DMS 273 treated with DMSO at 0.1 percent for 48 hours (cell line): ENCODE measurements around the gene USF2.

Experiments used
- DNase-seq: peaks from one replicate; lab custom pipeline; 2025; lab: John Stamatoyannopoulos, UW

USF2 gene

GRCh38 chr19:35318679-35319448, 50.1 kb downstream of the USF2 start:
- no peak for DNase-seq

- no peak for DNase-seq
Observed at GRCh38 chr19:35320065-35320713, 51.4 kb downstream of the USF2 start.

DNA sequence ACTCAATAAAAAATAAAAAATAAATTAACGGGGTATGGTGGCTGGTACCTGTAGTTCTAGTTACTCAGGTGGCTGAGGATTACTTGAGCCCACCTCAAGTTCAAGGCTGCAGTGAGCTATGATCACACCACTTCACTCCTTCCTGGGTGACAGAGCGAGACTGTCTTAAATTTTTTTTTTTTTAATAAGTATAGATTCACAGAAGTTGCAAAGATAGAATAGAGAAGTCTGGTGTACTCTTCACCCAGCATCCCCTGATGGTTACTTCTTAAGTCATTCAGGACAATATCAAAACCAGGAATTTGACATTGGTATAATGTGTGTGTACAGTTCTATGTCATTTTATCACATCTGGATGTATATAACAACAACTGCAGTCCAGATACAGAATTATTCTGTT, 52.5 kb downstream of the USF2 start:
- no peak for DNase-seq

DNA sequence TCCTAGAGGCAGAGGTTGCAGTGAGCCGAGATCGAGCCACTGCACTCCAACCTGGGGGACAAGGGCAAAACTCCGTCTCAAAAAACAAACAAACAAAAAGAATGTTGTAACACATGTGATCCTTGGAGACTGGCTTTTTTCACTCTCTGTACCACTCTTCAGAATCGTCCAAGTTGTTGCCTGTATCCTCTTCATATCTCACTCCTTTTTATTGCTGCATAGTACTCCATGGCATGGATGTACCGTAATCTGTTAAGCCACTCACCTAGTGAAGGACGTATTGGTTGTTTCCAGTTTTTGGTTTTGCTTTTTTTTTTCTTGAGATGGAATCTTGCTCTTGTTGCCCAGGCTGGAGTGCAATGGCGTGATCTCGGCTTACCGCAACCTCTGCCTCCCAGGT, 53.3 kb downstream of the USF2 start:
- no peak for DNase-seq

- DNase-seq: no peak
Observed at GRCh38 chr19:35327642-35328041, 58.9 kb downstream of the USF2 start.

DNA sequence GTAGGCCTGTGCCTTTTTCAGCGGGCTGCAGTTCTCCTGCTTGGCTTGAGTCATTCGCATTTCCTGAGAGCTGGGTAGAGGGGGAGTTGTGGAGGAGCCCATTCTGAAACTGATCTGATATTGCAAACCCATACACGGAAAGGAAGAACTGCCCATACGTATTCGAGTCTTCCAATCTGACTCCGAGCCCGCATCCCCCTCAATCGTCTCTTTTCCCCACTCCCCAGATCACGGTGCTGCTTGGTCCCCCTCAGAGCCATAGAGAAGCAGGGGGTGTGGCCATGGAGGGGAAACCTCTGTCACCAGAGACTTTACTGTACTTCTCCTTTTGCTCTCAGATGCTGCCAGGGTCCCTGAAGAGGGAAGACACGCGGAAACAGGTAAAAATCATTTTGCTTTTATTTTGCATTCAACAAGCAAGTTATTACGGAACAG, 60.1 kb downstream of the USF2 start, which contains the start of gene CD22:
Gene CD22 (plus strand): TSS at position 337 of the 435 bp plus-strand sequence. CDS start 2,854 bp downstream, outside the sequence.
- no peak for DNase-seq

GRCh38 chr19:35329323-35329722, 60.6 kb downstream of the USF2 start:
- no peak for DNase-seq
